ENCODE results near the gene MPLKIP. TPM values are rescaled to one million over a fixed set of nuclear protein-coding genes. Genes with fewer than 3 reads are reported as not detected.

MPLKIP gene
- total and polyA plus RNA-seq, 2 experiments from 2014 or later, result 64.0 to 147 TPM

DNA sequence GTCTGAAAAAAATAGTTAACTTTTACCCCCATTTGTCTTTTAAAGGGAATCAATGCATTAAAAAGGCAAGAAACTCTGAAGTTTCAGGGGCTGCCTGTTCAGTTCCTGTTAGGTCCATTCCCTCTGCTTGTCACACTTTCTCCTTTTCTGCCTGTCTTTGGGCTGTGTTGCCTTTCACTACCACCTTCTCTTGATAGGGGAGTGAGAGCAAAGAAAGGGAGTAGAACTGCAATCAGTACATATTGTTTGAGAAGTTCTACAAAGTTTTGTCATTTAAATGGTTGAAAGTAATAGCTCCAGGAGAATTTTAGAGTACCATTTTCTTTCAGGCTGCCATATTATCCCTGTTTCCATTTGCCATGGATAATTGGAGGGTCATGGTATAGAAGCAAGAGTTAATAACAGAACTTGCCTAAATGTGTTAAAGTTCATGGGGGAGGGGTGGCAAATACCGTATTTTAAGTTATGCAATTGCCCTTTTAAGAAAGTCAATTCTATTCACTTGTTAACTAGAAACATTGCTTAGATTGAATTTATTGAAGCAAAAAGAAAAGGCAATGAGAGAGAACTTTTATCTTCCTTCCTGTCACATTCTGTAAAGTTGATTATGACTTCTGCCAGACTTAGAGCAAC, 38.6 kb downstream of the MPLKIP start:
- Histone ChIP-seq H3K27me3 (ENCODE audit: insufficient read depth) (no peaks in the 10 kb centered on the region), H3K79me2 (replicated peaks; ENCODE audit: insufficient read depth) (no peaks in the 10 kb centered on the region), H3K4me1 (ENCODE audit: insufficient read depth) (peaks cover 27% of the 10 kb centered on the region), H3F3A (replicated peaks; ENCODE audit: low read depth) (no peaks in the 10 kb centered on the region), H3K4me3 (no peak overlapping the region), H3K4me2 (peak overlapping the region; percentile 12), H4K20me1 (replicated peaks; ENCODE audit: insufficient read depth) (no peaks in the 10 kb centered on the region; the same call in 1 of the 2 replicates), H2AFZ (no peak overlapping the region), H3K27ac (ENCODE audit: low read depth) (no peak overlapping the region), H3K9me2 (ENCODE audit: insufficient read depth) (no peaks in the 10 kb centered on the region), H3K36me3 (ENCODE audit: insufficient read depth) (no peaks in the 10 kb centered on the region; the same call in 1 of the 2 replicates)
- Mint-ChIP-seq H3K36me3 (ENCODE audit: low read depth) (peaks cover 24% of the 10 kb centered on the region), H3K27ac (peak overlapping the region; percentile 56), H3K4me3 (peak overlapping the region; percentile 20; the same call in 1 of the 3 replicates), H3K27me3 (ENCODE audit: insufficient read depth, low read depth, poor library complexity) (no peaks in the 10 kb centered on the region), H3K9me3 (no peaks in the 10 kb centered on the region), H3K4me1 (peaks cover 29% of the 10 kb centered on the region)
- peak; percentile 35 for DNase-seq (ENCODE audit: low spot score)
- ATAC-seq, result peak; percentile 88
- no peak for TF ChIP-seq CREB1 (CRISPR knock-in tag; IDR thresholded peaks at IDR 0.05; ENCODE audit: low read depth)

DNA sequence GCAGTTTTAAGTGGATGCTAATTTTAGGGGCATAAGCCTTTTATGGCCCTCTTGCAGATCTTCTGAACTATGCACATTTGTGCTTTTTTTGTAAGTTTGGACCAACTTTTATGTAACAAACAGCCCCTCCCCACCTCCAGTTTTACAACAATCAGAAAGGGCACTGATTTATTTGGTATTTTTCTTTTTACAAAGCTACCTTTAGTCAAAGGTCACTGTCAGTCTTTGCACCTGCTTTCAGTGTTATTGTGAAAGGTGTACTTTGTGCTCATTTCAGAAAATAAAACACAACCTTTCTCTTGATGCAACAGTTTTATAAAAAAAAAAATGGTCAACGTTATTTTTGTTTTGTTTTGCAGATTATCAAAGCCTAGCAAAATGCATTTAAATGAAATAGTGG, 39.2 kb downstream of the MPLKIP start:
- no peak overlapping the region for H3K27ac Mint-ChIP-seq
- H3K27me3 ChIP-seq (ENCODE audit: insufficient read depth), result no peaks in the 10 kb centered on the region
- no peak overlapping the region; the same call in 1 of the 2 replicates for H3K4me2 ChIP-seq
- ATAC-seq (no peak), DNase-seq (ENCODE audit: low spot score) (no peak)
- H3K27ac ChIP-seq (ENCODE audit: low read depth), result no peak overlapping the region; the same call in 1 of the 2 replicates
- H3K4me1 Mint-ChIP-seq, result peaks cover 29% of the 10 kb centered on the region
- no peak overlapping the region for H2AFZ ChIP-seq
- H3K4me3 Mint-ChIP-seq, result no peak overlapping the region
- H3K9me3 Mint-ChIP-seq, result no peaks in the 10 kb centered on the region
- H3K4me3 ChIP-seq, result no peak overlapping the region
- H3F3A ChIP-seq (replicated peaks; ENCODE audit: low read depth), result no peaks in the 10 kb centered on the region
- no peaks in the 10 kb centered on the region for H3K9me2 ChIP-seq (ENCODE audit: insufficient read depth)
- H3K79me2 ChIP-seq (replicated peaks; ENCODE audit: insufficient read depth), result no peaks in the 10 kb centered on the region
- peaks cover 27% of the 10 kb centered on the region for H3K4me1 ChIP-seq (ENCODE audit: insufficient read depth)
- no peaks in the 10 kb centered on the region; the same call in 1 of the 2 replicates for H3K36me3 ChIP-seq (ENCODE audit: insufficient read depth)
- peaks cover 24% of the 10 kb centered on the region for H3K36me3 Mint-ChIP-seq (ENCODE audit: low read depth)
- H3K27me3 Mint-ChIP-seq (ENCODE audit: insufficient read depth, low read depth, poor library complexity), result no peaks in the 10 kb centered on the region
- H4K20me1 ChIP-seq (replicated peaks; ENCODE audit: insufficient read depth), result no peaks in the 10 kb centered on the region; the same call in 1 of the 2 replicates
- no peak for TF ChIP-seq CREB1 (CRISPR knock-in tag; IDR thresholded peaks at IDR 0.05; ENCODE audit: low read depth)
- TF ChIP-seq, protein P1, sequence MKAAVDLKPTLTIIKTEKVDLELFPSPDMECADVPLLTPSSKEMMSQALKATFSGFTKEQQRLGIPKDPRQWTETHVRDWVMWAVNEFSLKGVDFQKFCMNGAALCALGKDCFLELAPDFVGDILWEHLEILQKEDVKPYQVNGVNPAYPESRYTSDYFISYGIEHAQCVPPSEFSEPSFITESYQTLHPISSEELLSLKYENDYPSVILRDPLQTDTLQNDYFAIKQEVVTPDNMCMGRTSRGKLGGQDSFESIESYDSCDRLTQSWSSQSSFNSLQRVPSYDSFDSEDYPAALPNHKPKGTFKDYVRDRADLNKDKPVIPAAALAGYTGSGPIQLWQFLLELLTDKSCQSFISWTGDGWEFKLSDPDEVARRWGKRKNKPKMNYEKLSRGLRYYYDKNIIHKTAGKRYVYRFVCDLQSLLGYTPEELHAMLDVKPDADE (IDR thresholded peaks at IDR 0.05), result no peak
- no peak for TF ChIP-seq EZH2phosphoT487 (IDR thresholded peaks at IDR 0.05; ENCODE audit: unreplicated experiment)
- TF ChIP-seq NANOG (IDR thresholded peaks at IDR 0.05; ENCODE audit: borderline replicate concordance), result no peak
- no peak for TF ChIP-seq EZH2 (IDR thresholded peaks at IDR 0.05; ENCODE audit: low read depth, unreplicated experiment)
- TF ChIP-seq POLR2AphosphoS5 (IDR thresholded peaks at IDR 0.05; ENCODE audit: low read depth), result no peak
- TF ChIP-seq STAT1 (IDR thresholded peaks at IDR 0.05; ENCODE audit: unreplicated experiment), result no peak
- TF ChIP-seq, protein P2, sequence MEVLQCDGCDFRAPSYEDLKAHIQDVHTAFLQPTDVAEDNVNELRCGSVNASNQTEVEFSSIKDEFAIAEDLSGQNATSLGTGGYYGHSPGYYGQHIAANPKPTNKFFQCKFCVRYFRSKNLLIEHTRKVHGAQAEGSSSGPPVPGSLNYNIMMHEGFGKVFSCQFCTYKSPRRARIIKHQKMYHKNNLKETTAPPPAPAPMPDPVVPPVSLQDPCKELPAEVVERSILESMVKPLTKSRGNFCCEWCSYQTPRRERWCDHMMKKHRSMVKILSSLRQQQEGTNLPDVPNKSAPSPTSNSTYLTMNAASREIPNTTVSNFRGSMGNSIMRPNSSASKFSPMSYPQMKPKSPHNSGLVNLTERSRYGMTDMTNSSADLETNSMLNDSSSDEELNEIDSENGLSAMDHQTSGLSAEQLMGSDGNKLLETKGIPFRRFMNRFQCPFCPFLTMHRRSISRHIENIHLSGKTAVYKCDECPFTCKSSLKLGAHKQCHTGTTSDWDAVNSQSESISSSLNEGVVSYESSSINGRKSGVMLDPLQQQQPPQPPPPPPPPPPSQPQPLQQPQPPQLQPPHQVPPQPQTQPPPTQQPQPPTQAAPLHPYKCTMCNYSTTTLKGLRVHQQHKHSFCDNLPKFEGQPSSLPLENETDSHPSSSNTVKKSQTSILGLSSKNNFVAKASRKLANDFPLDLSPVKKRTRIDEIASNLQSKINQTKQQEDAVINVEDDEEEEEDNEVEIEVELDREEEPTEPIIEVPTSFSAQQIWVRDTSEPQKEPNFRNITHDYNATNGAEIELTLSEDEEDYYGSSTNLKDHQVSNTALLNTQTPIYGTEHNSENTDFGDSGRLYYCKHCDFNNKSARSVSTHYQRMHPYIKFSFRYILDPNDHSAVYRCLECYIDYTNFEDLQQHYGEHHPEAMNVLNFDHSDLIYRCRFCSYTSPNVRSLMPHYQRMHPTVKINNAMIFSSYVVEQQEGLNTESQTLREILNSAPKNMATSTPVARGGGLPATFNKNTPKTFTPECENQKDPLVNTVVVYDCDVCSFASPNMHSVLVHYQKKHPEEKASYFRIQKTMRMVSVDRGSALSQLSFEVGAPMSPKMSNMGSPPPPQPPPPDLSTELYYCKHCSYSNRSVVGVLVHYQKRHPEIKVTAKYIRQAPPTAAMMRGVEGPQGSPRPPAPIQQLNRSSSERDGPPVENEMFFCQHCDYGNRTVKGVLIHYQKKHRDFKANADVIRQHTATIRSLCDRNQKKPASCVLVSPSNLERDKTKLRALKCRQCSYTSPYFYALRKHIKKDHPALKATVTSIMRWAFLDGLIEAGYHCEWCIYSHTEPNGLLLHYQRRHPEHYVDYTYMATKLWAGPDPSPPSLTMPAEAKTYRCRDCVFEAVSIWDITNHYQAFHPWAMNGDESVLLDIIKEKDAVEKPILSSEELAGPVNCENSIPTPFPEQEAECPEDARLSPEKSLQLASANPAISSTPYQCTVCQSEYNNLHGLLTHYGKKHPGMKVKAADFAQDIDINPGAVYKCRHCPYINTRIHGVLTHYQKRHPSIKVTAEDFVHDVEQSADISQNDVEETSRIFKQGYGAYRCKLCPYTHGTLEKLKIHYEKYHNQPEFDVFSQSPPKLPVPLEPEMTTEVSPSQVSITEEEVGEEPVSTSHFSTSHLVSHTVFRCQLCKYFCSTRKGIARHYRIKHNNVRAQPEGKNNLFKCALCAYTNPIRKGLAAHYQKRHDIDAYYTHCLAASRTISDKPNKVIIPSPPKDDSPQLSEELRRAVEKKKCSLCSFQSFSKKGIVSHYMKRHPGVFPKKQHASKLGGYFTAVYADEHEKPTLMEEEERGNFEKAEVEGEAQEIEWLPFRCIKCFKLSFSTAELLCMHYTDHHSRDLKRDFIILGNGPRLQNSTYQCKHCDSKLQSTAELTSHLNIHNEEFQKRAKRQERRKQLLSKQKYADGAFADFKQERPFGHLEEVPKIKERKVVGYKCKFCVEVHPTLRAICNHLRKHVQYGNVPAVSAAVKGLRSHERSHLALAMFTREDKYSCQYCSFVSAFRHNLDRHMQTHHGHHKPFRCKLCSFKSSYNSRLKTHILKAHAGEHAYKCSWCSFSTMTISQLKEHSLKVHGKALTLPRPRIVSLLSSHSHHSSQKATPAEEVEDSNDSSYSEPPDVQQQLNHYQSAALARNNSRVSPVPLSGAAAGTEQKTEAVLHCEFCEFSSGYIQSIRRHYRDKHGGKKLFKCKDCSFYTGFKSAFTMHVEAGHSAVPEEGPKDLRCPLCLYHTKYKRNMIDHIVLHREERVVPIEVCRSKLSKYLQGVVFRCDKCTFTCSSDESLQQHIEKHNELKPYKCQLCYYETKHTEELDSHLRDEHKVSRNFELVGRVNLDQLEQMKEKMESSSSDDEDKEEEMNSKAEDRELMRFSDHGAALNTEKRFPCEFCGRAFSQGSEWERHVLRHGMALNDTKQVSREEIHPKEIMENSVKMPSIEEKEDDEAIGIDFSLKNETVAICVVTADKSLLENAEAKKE (CRISPR knock-in tag; IDR thresholded peaks at IDR 0.05), result no peak
- TF ChIP-seq, protein P3, sequence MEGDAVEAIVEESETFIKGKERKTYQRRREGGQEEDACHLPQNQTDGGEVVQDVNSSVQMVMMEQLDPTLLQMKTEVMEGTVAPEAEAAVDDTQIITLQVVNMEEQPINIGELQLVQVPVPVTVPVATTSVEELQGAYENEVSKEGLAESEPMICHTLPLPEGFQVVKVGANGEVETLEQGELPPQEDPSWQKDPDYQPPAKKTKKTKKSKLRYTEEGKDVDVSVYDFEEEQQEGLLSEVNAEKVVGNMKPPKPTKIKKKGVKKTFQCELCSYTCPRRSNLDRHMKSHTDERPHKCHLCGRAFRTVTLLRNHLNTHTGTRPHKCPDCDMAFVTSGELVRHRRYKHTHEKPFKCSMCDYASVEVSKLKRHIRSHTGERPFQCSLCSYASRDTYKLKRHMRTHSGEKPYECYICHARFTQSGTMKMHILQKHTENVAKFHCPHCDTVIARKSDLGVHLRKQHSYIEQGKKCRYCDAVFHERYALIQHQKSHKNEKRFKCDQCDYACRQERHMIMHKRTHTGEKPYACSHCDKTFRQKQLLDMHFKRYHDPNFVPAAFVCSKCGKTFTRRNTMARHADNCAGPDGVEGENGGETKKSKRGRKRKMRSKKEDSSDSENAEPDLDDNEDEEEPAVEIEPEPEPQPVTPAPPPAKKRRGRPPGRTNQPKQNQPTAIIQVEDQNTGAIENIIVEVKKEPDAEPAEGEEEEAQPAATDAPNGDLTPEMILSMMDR (conservative IDR thresholded peaks at IDR 0.05; ENCODE audit: low read depth in 2 of 2), result no peak
- TF ChIP-seq ZNF114 (CRISPR knock-in tag; IDR thresholded peaks at IDR 0.05), result no peak
- no peak for TF ChIP-seq ZNF331 (CRISPR knock-in tag; IDR thresholded peaks at IDR 0.05; ENCODE audit: low read depth)
- TF ChIP-seq JUNB (IDR thresholded peaks at IDR 0.05; ENCODE audit: unreplicated experiment), result no peak

Measured in GM23338 (cell line).